Measurements from ENCODE around the gene ZFR2. TPM values are rescaled to one million over a fixed set of nuclear protein-coding genes. Genes with fewer than 3 reads are reported as not detected.

Gene ZFR2
- total RNA-seq, 1 donor from 2014 or later = not detected

GRCh38 chr19:3785938-3786824, 82.7 kb downstream of the ZFR2 start, which contains the start of gene MATK:
MATK (minus strand) TSS chr19:3786381; CDS start chr19:3785135, 1,246 bp downstream.
- no peaks in the 10 kb centered on the region for H3K36me3 ChIP-seq
- TF ChIP-seq CTCF (IDR thresholded peaks at IDR 0.05; ENCODE audit: borderline replicate concordance) = no peak
- H3K4me3 ChIP-seq = peak within 1 kb of the TSS; percentile 55
- H3K27me3 ChIP-seq (ENCODE audit: low read depth) = peaks cover 88% of the 10 kb centered on the region
- intact Hi-C loops (cut with micrococcal nuclease) = no loop called here
- H3K4me1 ChIP-seq = peaks cover 8% of the 10 kb centered on the region
- H3K27ac ChIP-seq (replicated peaks) = no peak within 1 kb of the TSS
- peaks cover 24% of the 10 kb centered on the region for H3K9me3 ChIP-seq (replicated peaks)
- no peak for DNase-seq

GRCh38 chr19:3785451-3785937, 83.3 kb downstream of the ZFR2 start:
- H3K27me3 ChIP-seq (ENCODE audit: low read depth) = peaks cover 81% of the 10 kb centered on the region
- no peak for TF ChIP-seq CTCF (IDR thresholded peaks at IDR 0.05; ENCODE audit: borderline replicate concordance)
- DNase-seq = no peak
- intact Hi-C loops (cut with micrococcal nuclease) = no loop called here
- no peaks in the 10 kb centered on the region for H3K36me3 ChIP-seq
- H3K4me1 ChIP-seq = peaks cover 8% of the 10 kb centered on the region
- H3K9me3 ChIP-seq (replicated peaks) = peaks cover 25% of the 10 kb centered on the region
- peak overlapping the region; percentile 55 for H3K4me3 ChIP-seq
- H3K27ac ChIP-seq (replicated peaks) = no peak overlapping the region

GRCh38 chr19:3784607-3785450, 84.0 kb downstream of the ZFR2 start:
- Histone ChIP-seq H3K36me3 (no peaks in the 10 kb centered on the region), H3K27ac (replicated peaks) (no peak overlapping the region), H3K9me3 (replicated peaks) (peaks cover 25% of the 10 kb centered on the region), H3K4me3 (peak overlapping the region; percentile 55), H3K27me3 (ENCODE audit: low read depth) (peaks cover 75% of the 10 kb centered on the region), H3K4me1 (peaks cover 8% of the 10 kb centered on the region)
- no peak for TF ChIP-seq CTCF (IDR thresholded peaks at IDR 0.05; ENCODE audit: borderline replicate concordance)
- no peak for DNase-seq
- intact Hi-C loops (cut with micrococcal nuclease) = no loop called here

GRCh38 chr19:3783660-3784584, 84.9 kb downstream of the ZFR2 start:
- peaks cover 25% of the 10 kb centered on the region for H3K9me3 ChIP-seq (replicated peaks)
- no peaks in the 10 kb centered on the region for H3K36me3 ChIP-seq
- H3K27ac ChIP-seq (replicated peaks) = no peak overlapping the region
- intact Hi-C loops (cut with micrococcal nuclease) = no loop called here
- TF ChIP-seq CTCF (IDR thresholded peaks at IDR 0.05; ENCODE audit: borderline replicate concordance) = peak; percentile 49
- peaks cover 8% of the 10 kb centered on the region for H3K4me1 ChIP-seq
- peaks cover 69% of the 10 kb centered on the region for H3K27me3 ChIP-seq (ENCODE audit: low read depth)
- DNase-seq = no peak
- H3K4me3 ChIP-seq = no peak overlapping the region
